Small intestine (tissue), 7 donors: ENCODE data around the gene LRRC42. TPM values are rescaled to one million over a fixed set of nuclear protein-coding genes. Genes with fewer than 3 reads are reported as not detected.
"Not testable (repeated sequence)": the region's sequence is repeated elsewhere in the genome, so short reads cannot be mapped to it uniquely, and the experiment has no call there.

Source experiments
- DNase-seq, 2 donors: peaks; one replicate each; pipeline versions ENCODE4 v3.0.0 to v3.0.0-alpha.2; 2013
- FAIRE-seq: peaks from 2 replicates; lab custom pipeline; 2012; peaks lifted over from hg19 to GRCh38; lab: Jason Lieb, UNC
- H3K27ac ChIP-seq, 3 donors: one replicate each; pipeline ENCODE4 v1.5.1; 2013; ENCODE audit warnings: low read length in 2 of 3, mild to moderate bottlenecking in 2 of 3, control low read depth in 1 of 3, inconsistent platforms in 1 of 3, low read depth in 1 of 3, moderate library complexity in 1 of 3
- H3K27me3 ChIP-seq, 3 donors: one replicate each; pipeline ENCODE4 v1.6.1; 2013; ENCODE audit warnings: low read length in 3 of 3, inconsistent platforms in 1 of 3; ENCODE audit not compliant: control insufficient read depth in 3 of 3, insufficient read depth in 3 of 3
- H3K36me3 ChIP-seq, 3 donors: one replicate each; pipeline ENCODE4 v1.6.1; 2013; ENCODE audit warnings: low read length in 3 of 3, inconsistent platforms in 1 of 3, low read depth in 1 of 3, mild to moderate bottlenecking in 1 of 3, moderate library complexity in 1 of 3; ENCODE audit not compliant: control insufficient read depth in 3 of 3, insufficient read depth in 2 of 3
- H3K4me1 ChIP-seq, 3 donors: one replicate each; pipeline ENCODE4 v1.6.1; 2013; ENCODE audit warnings: low read length in 2 of 3, inconsistent platforms in 1 of 3, low read depth in 1 of 3, mild to moderate bottlenecking in 1 of 3, moderate library complexity in 1 of 3; ENCODE audit not compliant: control insufficient read depth in 3 of 3, insufficient read depth in 2 of 3
- H3K4me3 ChIP-seq, 3 donors: one replicate each; pipeline ENCODE4 v1.5.1; 2013; ENCODE audit warnings: low read length in 3 of 3, control low read depth in 1 of 3, inconsistent platforms in 1 of 3, low read depth in 1 of 3, mild to moderate bottlenecking in 1 of 3, moderate library complexity in 1 of 3
- H3K9me3 ChIP-seq, 2 donors: one replicate each; pipeline ENCODE4 v1.6.1; 2013; ENCODE audit warnings: low read depth in 1 of 2, low read length in 1 of 2; ENCODE audit not compliant: control insufficient read depth in 2 of 2, insufficient read depth in 1 of 2
- whole genome bisulfite sequencing, 3 donors: extraction: QIAGEN DNeasy Blood & Tissue Kit; methylation state at CpG; one replicate each; pipeline ENCODE4 v1.1.7; 2013; 5-methylcytosine and 5-hydroxymethylcytosine counted together
- polyA plus RNA-seq, 4 donors: library from polyadenylated mRNA; stranded (reverse) in 3 of 4; unstranded in 1 of 4; fragments of 200-250 nt in 3 of 4; fragments of 120-200 nt in 1 of 4; gene quantifications; one replicate each; pipeline versions ENCODE4 v1.2.1 to v1.2.3, GENCODE V29; 2013
- donor health status: healthy with polysubstance abuse.
- donor health status: control.
- donor health status: control.
- donor health status: Bipolar disorder and iron deficiency.
- donor health status: healthy.

Gene LRRC42
- polyA plus RNA-seq, 4 donors: 11.2 to 29.7 (median 18.9) TPM

DNA sequence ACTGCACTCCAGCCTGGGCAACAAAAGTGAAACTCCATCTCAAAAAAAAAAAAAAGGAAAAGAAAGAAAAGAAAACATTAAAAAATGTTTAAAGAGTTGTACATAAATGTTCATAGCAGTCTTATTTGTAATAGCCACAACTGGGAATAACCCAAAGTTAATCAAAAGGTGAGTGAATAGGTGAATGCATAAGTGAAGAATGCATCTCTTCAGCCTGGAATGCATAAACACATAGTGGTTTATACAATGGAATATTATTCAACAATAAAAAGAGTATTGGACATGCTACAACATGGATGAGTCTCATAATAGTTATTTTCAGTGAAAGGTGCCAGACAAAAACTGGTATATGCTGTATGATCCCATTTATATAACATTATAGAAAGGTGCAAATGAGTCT lies 53.8 kb downstream of the LRRC42 start:
- Histone ChIP-seq H3K36me3 (no peaks in the 10 kb centered on the region), H3K27ac (no peak overlapping the region), H3K4me1 (no peaks in the 10 kb centered on the region), H3K4me3 (no peak overlapping the region), H3K9me3 (no peaks in the 10 kb centered on the region), H3K27me3 (no peaks in the 10 kb centered on the region)
- no peak for DNase-seq
- FAIRE-seq: no peak

DNA sequence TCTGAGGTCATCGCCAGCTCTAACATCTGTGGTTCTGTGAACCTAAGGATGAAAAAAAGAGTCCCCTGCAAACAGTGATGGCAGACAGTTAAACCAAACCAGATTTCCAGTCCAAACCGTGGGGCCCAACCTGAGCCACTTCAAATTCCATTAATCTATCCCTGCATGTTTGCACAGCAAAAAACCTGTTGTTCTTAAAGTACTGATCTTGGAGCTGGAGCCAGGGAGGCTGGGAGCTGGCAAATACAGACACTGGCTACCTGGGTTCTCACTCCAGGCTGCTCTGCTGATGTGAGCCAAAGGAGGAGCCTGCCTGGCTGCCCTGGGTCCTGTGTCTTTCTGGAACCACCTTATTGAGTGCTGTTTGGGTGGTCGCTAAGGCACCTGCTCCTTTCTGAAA lies 55.4 kb downstream of the LRRC42 start:
- H3K4me1 ChIP-seq: no peaks in the 10 kb centered on the region
- H3K36me3 ChIP-seq: no peaks in the 10 kb centered on the region
- no peaks in the 10 kb centered on the region for H3K27me3 ChIP-seq
- no peak overlapping the region for H3K27ac ChIP-seq
- FAIRE-seq: no peak
- DNase-seq: no peak
- WGBS, 3 donors: 37 to 53% (median 44%) methylated on average over 3 of the region's 3 CpGs
- no peaks in the 10 kb centered on the region for H3K9me3 ChIP-seq
- no peak overlapping the region for H3K4me3 ChIP-seq

DNA sequence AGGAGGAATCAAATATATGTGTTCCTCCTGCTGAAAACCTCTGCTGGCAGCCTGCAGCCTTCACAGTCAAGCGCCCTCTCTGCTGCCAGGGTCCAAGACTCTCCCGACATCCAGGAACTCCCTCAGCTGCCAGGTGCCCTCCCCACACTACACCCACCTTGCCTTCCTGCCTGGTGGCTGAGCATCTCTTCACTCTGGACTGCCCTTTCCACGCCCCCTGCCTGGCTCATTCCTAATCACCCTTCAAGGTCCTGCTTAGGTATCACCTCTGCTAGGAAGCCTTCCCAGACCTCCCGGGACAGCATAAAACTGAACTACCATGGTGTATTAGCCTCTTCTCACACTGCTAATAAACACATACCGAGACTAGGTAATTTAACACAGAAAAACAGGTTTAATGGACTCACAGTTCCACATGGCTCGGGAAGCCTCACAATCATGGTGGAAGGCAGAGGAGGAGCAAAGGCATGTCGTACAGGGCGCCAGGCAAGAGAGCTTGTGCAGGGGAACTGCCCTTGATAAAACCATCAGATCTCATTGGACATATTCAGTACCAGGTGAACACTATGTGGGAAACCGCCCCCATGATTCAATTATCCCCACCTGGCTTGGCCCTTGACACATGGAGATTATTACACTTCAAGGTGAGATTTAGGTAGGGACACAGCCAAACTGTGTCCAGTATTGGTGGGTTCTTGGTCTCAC lies 56.5 kb downstream of the LRRC42 start:
- Histone ChIP-seq H3K27ac (no peak overlapping the region), H3K36me3 (no peaks in the 10 kb centered on the region), H3K4me1 (no peaks in the 10 kb centered on the region), H3K27me3 (no peaks in the 10 kb centered on the region), H3K9me3 (no peaks in the 10 kb centered on the region), H3K4me3 (no peak overlapping the region)
- no peak for FAIRE-seq
- DNase-seq: no peak
- WGBS, 3 donors: 60 to 79% (median 65%) methylated on average over 9 of the region's 9 CpGs

DNA sequence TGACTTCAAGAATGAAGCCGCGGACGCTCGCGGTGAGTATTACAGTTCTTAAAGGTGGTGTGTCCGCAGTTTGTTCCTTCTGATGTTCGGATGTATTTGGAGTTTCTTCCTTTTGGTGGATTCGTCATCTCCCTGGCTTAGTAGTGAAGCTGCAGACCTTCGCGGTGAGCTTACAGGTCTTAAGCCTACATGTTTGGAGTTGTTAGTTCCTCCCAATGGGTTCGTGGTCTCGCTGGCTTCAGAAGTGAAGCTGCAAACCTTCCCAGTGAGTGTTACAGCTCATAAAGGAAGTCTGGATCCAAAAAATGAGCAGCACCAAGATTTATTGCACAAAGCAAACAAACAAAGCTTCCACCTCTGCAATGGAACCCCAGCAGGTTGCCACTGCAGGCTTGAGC lies 57.1 kb downstream of the LRRC42 start:
- Histone ChIP-seq H3K27me3 (peaks cover 0 to 1% (median 0%) of the 10 kb centered on the region in 3 donors), H3K9me3 (no peaks in the 10 kb centered on the region), H3K4me3 (no peak overlapping the region), H3K4me1 (no peaks in the 10 kb centered on the region), H3K36me3 (no peaks in the 10 kb centered on the region), H3K27ac (no peak overlapping the region)
- 89 to 96% (median 93%) methylated on average over 12 of the region's 12 CpGs for WGBS, 3 donors
- DNase-seq (no peak), FAIRE-seq (no peak)

DNA sequence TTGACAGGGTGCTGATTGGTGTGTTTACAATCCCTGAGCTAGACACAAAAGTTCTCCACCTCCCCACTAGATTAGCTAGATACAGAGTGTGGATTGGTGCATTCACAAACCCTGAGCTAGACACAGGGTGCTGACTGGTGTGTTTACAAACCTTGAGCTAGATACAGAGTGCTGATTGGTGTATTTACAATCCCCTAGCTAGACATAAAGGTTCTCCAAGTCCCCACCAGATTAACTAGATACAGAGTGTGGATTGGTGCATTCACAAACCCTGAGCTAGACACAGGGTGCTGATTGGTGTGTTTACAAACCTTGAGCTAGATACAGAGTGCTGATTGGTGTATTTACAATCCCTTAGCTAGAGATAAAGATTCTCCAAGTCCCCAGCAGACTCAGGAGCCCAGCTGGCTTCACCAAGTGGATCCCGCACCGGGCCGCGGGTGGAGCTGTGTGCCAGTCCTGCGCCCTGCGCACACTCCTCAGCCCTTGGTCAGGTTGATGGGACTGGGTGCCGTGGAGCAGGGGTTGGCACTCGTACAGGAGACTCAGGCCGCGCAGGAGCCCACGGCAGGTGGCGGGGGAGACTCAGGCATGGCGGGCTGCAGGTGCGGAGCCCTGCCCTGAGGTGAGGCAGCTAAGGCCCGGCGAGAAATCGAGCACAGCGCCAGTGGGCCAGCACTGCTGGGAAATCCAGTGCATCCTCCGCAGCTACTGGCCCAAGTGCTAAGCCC lies 57.8 kb downstream of the LRRC42 start:
- WGBS, 3 donors: 92 to 98% (median 94%) methylated on average over 19 of the region's 19 CpGs
- not testable (repeated sequence) for H3K27ac ChIP-seq, DNase-seq, H3K4me3 ChIP-seq, H3K27me3 ChIP-seq, FAIRE-seq, H3K36me3 ChIP-seq, H3K4me1 ChIP-seq, H3K9me3 ChIP-seq

DNA sequence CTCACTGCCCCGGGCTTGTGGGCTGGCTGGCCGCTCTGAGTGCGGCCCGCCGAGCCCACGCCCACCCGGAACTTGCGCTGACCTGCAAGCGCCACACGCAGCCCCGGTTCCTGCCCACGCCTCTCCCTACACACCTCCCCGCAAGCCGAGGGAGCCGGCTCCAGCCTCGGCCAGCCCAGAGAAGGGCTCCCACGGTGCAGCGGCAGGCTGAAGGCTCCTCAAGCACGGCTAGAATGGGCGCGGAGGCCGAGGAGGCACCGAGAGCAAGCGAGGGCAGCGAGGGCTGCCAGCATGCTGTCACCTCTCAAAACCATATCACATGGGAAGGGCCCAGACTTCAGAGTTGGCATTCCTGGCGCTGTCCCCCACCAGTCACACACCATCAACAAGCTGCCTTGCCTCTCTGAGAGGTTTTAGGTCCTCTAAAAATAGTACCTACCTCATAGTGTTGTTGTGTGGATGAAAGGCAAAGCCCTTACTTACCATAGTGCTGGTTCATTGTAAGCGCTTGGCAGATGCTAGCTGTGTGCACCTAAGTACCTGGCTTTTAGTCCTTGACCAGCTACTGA lies 58.4 kb downstream of the LRRC42 start:
- H3K4me3 ChIP-seq: no peak overlapping the region
- H3K27me3 ChIP-seq: peaks cover 0 to 4% (median 0%) of the 10 kb centered on the region in 3 donors
- DNase-seq: no peak
- H3K27ac ChIP-seq: no peak overlapping the region
- H3K9me3 ChIP-seq: no peaks in the 10 kb centered on the region
- H3K4me1 ChIP-seq: no peaks in the 10 kb centered on the region
- WGBS, 3 donors: 95 to 97% (median 95%) methylated on average over 27 of the region's 27 CpGs
- FAIRE-seq: no peak
- H3K36me3 ChIP-seq: no peaks in the 10 kb centered on the region

DNA sequence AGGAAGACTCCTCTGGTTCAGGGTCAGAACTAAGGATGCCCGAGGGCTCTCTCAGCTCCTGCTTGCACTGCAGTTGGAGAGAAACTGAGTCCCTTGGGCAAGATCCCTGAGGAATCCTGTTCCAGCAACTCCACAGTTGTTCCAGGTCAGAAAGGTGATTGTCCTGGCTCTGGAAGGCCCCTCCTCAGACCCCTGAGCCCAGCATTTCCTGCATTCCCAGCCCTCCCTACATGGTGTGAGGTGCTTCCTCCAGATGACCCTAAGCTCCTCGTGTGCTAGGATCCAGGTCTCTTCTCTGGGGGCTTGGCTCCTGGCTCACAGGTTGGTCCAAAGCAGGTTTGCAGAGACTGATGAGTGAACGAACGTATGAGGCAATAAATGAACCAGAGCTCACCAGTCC lies 60.4 kb downstream of the LRRC42 start:
- H3K4me1 ChIP-seq: no peaks in the 10 kb centered on the region
- H3K27me3 ChIP-seq: peaks cover 0 to 4% (median 0%) of the 10 kb centered on the region in 3 donors
- DNase-seq: no peak
- H3K9me3 ChIP-seq: no peaks in the 10 kb centered on the region
- no peak for FAIRE-seq
- H3K4me3 ChIP-seq: no peak overlapping the region
- no peaks in the 10 kb centered on the region for H3K36me3 ChIP-seq
- no peak overlapping the region for H3K27ac ChIP-seq
- 70 to 78% (median 70%) methylated on average over 4 of the region's 4 CpGs for WGBS, 3 donors

DNA sequence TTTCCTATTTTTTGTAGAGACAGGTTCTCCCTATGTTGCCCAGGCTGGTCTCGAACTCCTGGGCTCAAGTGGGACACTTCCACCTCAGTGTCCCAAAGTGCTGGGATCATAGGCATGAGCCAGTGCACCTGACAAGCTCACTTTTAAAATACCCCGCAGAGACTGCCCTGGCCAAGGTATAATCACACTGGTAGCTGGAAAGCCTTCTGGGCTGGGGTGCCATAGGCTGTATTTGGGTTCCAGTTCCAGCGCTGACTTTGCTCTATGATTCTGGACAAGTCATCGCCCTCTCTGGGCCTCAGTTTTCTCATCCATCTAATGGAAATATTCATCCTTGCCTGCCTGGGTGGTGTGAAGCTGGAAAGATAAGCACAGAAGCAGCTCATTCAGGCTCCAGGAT lies 61.5 kb downstream of the LRRC42 start:
- 81 to 92% (median 88%) methylated on average over 4 of the region's 4 CpGs for WGBS, 3 donors
- Histone ChIP-seq H3K9me3 (no peaks in the 10 kb centered on the region), H3K27me3 (peaks cover 0 to 4% (median 0%) of the 10 kb centered on the region in 3 donors), H3K27ac (no peak overlapping the region), H3K4me1 (no peaks in the 10 kb centered on the region), H3K4me3 (no peak overlapping the region), H3K36me3 (no peaks in the 10 kb centered on the region)
- FAIRE-seq (no peak), DNase-seq (no peak)
